ENCODE data around the gene TRIM62. TPM values are rescaled to one million over a fixed set of nuclear protein-coding genes. Genes with fewer than 3 reads are reported as not detected.

Gene TRIM62
- total RNA-seq, 1 donor from 2014 or later = 78.7 TPM

GRCh38 chr1:33176887-33177286 is 5.0 kb downstream of the TRIM62 start:
- DNase-seq (ENCODE audit: extremely low spot score, unreplicated experiment) = no peak
- Mint-ChIP-seq H3K9me3 (ENCODE audit: unreplicated experiment) (no peaks in the 10 kb centered on the region), H3K4me1 (ENCODE audit: unreplicated experiment) (peaks cover 69% of the 10 kb centered on the region), H3K27ac (ENCODE audit: unreplicated experiment) (peak overlapping the region; percentile 96), H3K4me3 (ENCODE audit: unreplicated experiment) (no peak overlapping the region), H3K27me3 (ENCODE audit: unreplicated experiment) (no peaks in the 10 kb centered on the region), H3K36me3 (ENCODE audit: unreplicated experiment) (peaks cover 37% of the 10 kb centered on the region)
- TF ChIP-seq CTCF (IDR thresholded peaks at IDR 0.05) = no peak

DNA sequence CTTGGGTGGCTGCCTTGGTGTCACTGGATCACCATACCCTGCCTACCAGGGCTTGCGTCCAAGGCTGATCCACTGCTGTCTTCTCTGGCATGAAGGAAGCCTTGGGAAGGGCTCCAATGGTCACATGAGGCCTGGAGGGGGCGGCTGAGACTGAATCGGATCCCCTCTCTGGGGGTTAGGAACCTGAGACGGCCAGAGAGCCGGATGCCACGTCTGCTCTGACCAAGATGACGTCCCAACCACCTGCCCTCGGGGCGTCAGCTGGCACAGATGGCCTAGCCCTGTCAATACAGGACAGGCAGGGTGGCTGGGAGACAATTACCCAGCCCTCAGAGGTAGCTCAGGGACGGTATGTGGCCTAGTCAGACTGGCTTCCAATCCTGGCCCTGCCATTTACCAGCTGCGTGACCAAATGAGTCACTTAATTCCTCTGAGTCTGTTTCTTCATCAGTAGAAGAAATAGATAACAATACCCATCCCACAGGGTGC is 5.4 kb downstream of the TRIM62 start:
- TF ChIP-seq CTCF (IDR thresholded peaks at IDR 0.05) = no peak
- peaks cover 71% of the 10 kb centered on the region for H3K4me1 Mint-ChIP-seq (ENCODE audit: unreplicated experiment)
- peaks cover 39% of the 10 kb centered on the region for H3K36me3 Mint-ChIP-seq (ENCODE audit: unreplicated experiment)
- no peaks in the 10 kb centered on the region for H3K9me3 Mint-ChIP-seq (ENCODE audit: unreplicated experiment)
- H3K4me3 Mint-ChIP-seq (ENCODE audit: unreplicated experiment) = peak overlapping the region; percentile 10
- H3K27me3 Mint-ChIP-seq (ENCODE audit: unreplicated experiment) = no peaks in the 10 kb centered on the region
- peak; percentile 92 for DNase-seq (ENCODE audit: extremely low spot score, unreplicated experiment)
- H3K27ac Mint-ChIP-seq (ENCODE audit: unreplicated experiment) = peak overlapping the region; percentile 96

GRCh38 chr1:33175865-33176264 is 6.0 kb downstream of the TRIM62 start:
- Mint-ChIP-seq H3K36me3 (ENCODE audit: unreplicated experiment) (peaks cover 44% of the 10 kb centered on the region), H3K4me1 (ENCODE audit: unreplicated experiment) (peaks cover 77% of the 10 kb centered on the region), H3K4me3 (ENCODE audit: unreplicated experiment) (peak overlapping the region; percentile 10), H3K9me3 (ENCODE audit: unreplicated experiment) (no peaks in the 10 kb centered on the region), H3K27me3 (ENCODE audit: unreplicated experiment) (no peaks in the 10 kb centered on the region), H3K27ac (ENCODE audit: unreplicated experiment) (peak overlapping the region; percentile 96)
- no peak for TF ChIP-seq CTCF (IDR thresholded peaks at IDR 0.05)
- DNase-seq (ENCODE audit: extremely low spot score, unreplicated experiment) = no peak

DNA sequence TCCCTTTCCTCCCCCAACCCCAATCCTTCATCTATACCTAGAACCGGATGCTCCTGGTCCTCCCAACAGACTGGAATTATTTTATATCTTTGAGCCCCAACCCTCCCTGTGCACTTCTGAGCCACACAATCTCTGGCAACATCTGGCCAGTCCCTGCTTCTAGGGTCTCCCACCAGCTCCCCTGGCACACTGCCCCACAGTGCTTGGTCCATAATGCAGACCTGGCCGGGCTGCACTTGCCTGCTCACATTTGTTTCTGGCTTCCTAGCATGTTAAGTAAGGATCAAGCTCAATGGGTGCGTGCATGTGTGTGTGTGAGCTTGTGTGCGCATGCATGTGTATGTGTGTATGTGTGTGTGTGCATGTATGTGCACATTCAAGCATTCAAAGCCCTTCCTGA is 8.8 kb downstream of the TRIM62 start:
- H3K4me1 Mint-ChIP-seq (ENCODE audit: unreplicated experiment) = peaks cover 79% of the 10 kb centered on the region
- TF ChIP-seq CTCF (IDR thresholded peaks at IDR 0.05) = no peak
- H3K9me3 Mint-ChIP-seq (ENCODE audit: unreplicated experiment) = no peaks in the 10 kb centered on the region
- no peaks in the 10 kb centered on the region for H3K27me3 Mint-ChIP-seq (ENCODE audit: unreplicated experiment)
- DNase-seq (ENCODE audit: extremely low spot score, unreplicated experiment) = no peak
- H3K36me3 Mint-ChIP-seq (ENCODE audit: unreplicated experiment) = peaks cover 41% of the 10 kb centered on the region
- peak overlapping the region; percentile 5 for H3K27ac Mint-ChIP-seq (ENCODE audit: unreplicated experiment)
- no peak overlapping the region for H3K4me3 Mint-ChIP-seq (ENCODE audit: unreplicated experiment)

DNA sequence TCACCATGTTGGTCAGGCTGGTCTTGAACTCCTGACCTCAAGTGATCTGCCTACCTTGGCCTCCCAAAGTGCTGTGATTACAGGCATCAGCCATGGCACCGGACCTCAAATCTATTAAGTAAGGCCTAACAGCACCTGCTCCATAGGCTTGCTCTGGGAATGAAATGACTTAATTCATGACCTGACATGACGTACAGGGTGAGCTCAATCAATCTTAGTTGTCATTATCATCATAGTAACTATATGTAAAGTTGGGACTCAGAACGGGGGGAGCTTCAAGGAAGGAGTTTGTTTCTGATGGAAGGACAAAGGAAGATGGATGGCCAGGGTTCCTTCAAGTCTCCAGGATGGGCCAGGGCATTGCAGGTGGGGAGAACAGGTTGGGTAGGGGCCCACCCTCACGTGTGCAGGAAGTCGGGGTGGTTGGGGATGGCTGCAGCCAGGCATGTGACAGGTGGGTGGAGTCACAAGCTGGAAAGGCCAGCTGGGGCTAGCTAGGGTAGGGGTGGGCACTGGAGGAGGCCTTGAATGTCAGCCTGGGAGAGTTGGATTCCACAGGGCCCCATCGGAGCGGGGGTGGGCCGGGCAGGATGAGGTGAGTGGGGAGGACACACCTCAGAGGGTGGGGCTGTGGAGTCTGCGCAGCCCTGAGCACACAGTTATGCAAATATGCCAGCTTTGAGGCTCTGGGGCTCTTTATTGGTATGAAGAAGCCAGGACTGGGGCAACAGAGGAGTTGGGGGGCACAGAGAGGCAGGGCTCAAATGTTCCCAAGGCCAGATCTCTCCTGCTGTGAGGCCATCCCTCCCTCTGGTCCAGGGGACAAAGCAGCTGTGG is 9.6 kb downstream of the TRIM62 start:
- Mint-ChIP-seq H3K36me3 (ENCODE audit: unreplicated experiment) (peaks cover 47% of the 10 kb centered on the region), H3K27ac (ENCODE audit: unreplicated experiment) (peak overlapping the region; percentile 5), H3K4me1 (ENCODE audit: unreplicated experiment) (peaks cover 80% of the 10 kb centered on the region), H3K4me3 (ENCODE audit: unreplicated experiment) (no peak overlapping the region), H3K9me3 (ENCODE audit: unreplicated experiment) (peaks cover 4% of the 10 kb centered on the region), H3K27me3 (ENCODE audit: unreplicated experiment) (no peaks in the 10 kb centered on the region)
- no peak for TF ChIP-seq CTCF (IDR thresholded peaks at IDR 0.05)
- no peak for DNase-seq (ENCODE audit: extremely low spot score, unreplicated experiment)
